Omental fat pad (tissue), 4 donors: ENCODE results near the gene ZDHHC8. TPM values are rescaled to one million over a fixed set of nuclear protein-coding genes. Genes with fewer than 3 reads are reported as not detected.

Source experiments
- ATAC-seq: fragments of 150-250 bp; one replicate; pipeline ENCODE4 v1.9.1; 2016; ENCODE audit warnings: mild to moderate bottlenecking, moderate library complexity; ENCODE audit not compliant: low FRiP score
- DNase-seq: peaks from one replicate; pipeline ENCODE4 v3.0.0-alpha.2; 2019; ENCODE audit warnings: low spot score
- total RNA-seq, 4 donors: library from RNA; depleted of rRNA; stranded (reverse); fragments of >200 nt; gene quantifications; one replicate each; pipeline ENCODE4 v1.1.0, GENCODE V29; 2016
- TF ChIP-seq, protein P1 (sequence below), 3 donors: fragments of 450-650 bp; IDR thresholded peaks; one replicate each; pipeline ENCODE4 v1.5.1; 2016 to 2017; ENCODE audit warnings: antibody characterized with exemption in 3 of 3, mild to moderate bottlenecking in 3 of 3, moderate library complexity in 2 of 3

The ZDHHC8 gene
- total RNA-seq, 4 donors from 2014 or later = 9.5 to 23.3 (median 16.4) TPM

DNA sequence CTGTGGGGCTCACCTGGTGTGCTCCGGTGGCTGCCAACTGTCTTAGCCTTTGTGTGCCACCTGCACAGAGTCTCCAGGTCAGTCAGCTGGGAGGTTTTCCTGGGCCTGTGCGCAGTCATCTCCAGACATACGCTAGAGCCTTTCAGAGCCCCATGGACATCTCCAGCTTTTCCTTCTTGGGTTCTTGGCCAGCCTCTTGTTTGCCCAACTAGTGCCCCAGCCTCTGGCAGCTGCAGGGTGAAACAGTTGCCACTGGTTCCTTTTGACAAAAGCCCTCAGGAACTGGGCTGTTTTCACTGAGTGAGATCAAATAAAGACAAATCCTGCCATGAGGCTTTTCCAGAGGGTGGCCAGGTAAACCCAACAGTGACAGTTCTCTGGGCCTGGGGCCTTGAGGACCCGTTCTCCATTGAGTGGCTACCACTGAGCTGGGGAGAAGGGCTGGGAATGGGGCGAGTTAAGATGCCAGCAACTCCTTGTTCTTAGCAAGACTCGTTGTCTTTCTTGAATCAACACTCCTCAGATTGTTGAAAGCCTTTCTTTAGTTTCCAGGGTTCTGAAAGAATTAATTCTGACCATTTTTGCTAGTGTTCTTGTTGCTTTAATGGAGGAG lies 32.4 kb upstream of the ZDHHC8 start:
- DNase-seq (no peak), ATAC-seq (no peak)
- TF ChIP-seq, protein P1, sequence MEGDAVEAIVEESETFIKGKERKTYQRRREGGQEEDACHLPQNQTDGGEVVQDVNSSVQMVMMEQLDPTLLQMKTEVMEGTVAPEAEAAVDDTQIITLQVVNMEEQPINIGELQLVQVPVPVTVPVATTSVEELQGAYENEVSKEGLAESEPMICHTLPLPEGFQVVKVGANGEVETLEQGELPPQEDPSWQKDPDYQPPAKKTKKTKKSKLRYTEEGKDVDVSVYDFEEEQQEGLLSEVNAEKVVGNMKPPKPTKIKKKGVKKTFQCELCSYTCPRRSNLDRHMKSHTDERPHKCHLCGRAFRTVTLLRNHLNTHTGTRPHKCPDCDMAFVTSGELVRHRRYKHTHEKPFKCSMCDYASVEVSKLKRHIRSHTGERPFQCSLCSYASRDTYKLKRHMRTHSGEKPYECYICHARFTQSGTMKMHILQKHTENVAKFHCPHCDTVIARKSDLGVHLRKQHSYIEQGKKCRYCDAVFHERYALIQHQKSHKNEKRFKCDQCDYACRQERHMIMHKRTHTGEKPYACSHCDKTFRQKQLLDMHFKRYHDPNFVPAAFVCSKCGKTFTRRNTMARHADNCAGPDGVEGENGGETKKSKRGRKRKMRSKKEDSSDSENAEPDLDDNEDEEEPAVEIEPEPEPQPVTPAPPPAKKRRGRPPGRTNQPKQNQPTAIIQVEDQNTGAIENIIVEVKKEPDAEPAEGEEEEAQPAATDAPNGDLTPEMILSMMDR (IDR thresholded peaks at IDR 0.05) = no peak

DNA sequence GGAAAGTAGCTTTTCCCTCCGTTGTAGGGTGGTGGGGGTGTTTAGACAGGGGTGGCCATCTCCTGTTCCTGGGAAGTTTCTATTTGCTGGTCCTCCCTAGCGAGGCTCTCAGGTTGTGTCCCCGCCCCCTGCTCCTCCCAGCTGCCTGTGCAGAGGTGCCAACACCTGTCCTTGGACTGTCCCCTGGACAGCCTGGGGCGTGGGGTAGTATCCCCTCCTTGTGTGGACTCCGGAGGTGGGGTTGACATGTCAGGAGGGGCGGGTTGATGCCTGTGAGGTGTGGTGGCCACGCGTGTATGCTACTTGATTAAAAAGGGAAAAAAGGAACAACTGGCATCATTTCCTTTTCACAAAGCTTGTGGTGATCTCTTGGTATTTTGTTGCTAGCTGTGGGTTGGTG lies 30.0 kb upstream of the ZDHHC8 start:
- ATAC-seq = no peak
- no peak for DNase-seq
- TF ChIP-seq, protein P1 (IDR thresholded peaks at IDR 0.05) = no peak

DNA sequence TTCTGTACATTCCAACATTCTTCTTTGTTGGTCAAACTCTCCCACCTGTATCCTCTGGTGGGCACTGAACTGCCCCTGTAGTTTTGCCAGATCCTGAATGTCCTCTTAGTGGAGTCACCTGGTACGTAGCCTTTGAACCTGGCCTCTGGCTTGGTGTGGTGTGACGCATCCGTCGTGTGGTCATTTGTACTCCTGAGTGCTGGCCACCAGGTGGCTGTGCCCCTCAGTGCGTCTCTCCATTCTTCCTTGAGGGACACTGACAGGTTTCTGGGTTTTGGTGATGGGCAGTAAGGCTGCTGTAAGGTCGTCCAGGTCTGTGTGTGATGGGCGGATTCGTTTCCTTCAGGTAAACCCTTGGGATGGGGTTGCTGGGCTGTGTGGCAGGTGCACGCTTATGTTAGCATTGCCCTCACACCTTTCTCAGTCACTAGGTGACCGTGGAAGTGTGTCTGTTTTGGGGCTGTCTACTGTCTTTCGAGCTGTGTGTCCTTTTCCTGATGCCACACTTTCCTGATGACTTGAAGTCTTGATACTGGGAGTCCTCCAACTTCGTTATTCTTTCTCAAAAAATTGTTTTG lies 29.3 kb upstream of the ZDHHC8 start:
- TF ChIP-seq, protein P1 (IDR thresholded peaks at IDR 0.05) = no peak
- DNase-seq (no peak), ATAC-seq (no peak)

DNA sequence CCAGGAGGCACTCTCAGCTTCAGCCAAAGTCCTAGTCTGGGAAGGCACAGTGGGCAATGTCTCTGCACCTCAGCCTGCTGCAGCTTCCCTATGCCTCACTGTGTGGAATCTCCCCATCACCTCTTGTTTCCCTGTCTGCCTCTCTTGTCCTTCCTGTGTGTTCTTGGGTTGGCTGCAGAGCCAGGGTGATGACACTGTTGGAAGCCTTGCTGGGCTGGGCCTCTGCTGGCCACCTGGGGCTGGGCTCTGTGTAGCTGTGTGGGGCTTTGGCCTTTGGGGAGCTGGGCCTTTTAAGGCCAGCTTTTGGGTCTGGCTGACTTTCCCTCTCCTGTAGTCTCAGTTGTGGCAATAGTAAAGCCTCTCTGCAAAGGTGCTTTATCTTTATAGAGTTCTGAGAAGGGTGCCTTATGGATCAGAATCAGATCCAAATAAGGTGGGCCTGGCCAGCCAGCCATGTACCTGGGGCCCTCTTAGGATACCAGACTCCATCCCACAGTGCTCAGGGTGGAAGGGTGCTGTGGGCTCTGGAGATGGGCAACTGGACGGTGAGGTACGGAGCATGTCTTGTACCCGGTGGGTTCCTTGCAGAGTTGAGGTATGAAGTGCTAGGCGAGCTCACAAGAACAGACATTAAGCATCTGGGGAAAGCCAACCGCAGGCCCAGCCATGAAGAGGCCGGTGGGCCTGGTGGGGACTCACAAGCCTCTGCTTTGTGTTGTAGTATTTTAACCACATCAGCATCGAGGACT lies 26.0 kb upstream of the ZDHHC8 start:
- ATAC-seq = no peak
- no peak for DNase-seq
- TF ChIP-seq, protein P1 (IDR thresholded peaks at IDR 0.05) = no peak

DNA sequence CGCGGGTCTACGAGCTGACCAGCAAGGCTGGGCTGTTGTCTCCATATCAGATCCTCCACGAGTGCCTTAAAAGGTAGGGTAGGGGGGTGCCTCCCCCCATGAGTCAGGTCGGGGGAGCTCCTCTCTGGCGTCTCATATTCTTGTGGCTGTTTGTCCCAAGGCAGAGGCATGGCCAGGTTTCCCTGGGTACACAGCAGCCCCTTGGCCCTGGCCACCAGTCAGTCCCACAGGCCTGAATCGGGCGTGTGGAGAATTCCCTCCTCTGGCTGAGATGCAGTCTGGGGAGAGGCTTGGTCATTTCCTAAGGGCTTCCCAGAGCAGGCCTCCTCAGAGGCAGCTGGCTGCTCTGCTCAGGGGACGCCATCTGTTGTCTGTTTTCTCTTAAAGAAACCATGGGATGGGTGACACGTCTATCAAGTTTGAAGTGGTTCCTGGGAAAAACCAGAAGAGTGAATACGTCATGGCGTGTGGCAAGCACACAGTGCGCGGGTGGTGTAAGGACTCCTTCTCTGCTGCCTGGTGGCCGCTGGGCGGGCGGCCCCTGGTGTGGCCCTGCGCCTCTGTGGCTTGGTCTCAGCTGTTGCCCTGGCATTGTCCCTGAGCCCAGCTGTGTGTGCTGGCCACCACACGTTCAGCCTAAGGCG lies 25.3 kb upstream of the ZDHHC8 start:
- ATAC-seq (no peak), DNase-seq (no peak)
- TF ChIP-seq, protein P1 (IDR thresholded peaks at IDR 0.05) = no peak

DNA sequence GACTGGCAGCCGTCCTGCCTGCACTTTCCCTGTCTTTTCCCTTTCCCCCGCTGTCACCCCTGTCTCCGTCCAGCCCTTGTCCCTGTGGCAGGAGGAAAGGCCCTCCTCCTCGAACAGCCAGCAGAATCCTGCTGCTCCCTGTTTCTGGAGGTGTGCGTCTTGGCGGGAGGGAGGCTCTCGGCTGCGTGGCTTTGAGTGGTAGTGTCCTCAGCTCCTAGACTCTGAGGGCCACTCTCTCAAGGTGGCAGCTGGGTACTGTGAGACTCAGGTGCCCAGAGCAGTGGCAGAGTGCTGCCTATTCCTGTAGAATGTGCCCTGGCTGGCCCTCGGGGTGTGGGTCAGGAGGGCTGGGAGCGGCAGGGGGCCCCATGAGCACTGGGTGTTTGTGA lies 24.8 kb upstream of the ZDHHC8 start:
- no peak for ATAC-seq
- TF ChIP-seq, protein P1 (IDR thresholded peaks at IDR 0.05) = no peak
- DNase-seq = no peak
